ENCODE results near the gene PTPN9. TPM values are rescaled to one million over a fixed set of nuclear protein-coding genes. Genes with fewer than 3 reads are reported as not detected.

PTPN9 gene
- total RNA-seq, 1 donor from 2014 or later = 35.4 TPM

DNA sequence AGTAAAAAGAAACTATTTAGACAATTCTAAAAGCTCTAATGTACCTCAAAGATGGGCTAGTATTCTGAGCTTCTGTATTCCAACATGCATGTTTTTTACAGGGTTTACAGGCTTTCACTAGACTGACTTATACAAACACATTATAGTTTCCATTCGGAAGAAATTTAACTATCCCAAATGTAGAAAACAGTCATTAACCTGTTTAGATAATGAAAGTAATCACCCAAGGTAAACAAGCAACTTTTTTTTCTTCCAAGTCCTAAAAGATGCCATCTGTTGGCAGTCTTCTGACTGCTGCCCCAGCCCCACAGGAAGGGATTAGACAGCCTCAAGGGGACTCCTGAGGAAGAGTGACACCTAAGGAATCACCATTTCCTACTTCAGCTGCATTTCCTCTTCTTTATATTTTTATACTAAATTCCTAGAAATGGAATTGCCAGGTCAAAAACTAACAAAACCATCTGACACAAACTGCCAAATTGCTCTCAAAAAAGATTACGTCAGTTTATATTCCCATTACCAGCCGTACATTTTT is 153.1 kb downstream of the PTPN9 start:
- DNase-seq (ENCODE audit: low spot score) = no peak

DNA sequence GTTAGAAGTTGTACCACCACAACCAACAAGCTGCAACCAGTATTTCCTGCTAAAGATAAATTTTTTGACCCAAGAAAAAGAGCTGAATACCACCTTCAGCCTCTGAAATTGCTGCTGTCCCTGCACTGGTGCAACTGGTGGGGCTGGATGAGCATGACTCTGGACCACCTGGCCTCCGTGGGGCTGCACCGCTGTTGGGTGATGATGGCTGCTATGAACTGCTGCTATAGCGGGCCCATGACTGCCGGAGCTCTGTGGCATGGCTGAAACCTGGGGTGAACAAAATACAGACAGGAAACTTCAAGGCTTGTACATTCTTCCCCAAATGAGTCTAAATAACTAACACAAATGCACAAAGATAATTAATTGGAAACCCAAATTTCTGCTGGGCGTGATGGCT is 156.6 kb downstream of the PTPN9 start:
- DNase-seq (ENCODE audit: low spot score) = no peak

DNA sequence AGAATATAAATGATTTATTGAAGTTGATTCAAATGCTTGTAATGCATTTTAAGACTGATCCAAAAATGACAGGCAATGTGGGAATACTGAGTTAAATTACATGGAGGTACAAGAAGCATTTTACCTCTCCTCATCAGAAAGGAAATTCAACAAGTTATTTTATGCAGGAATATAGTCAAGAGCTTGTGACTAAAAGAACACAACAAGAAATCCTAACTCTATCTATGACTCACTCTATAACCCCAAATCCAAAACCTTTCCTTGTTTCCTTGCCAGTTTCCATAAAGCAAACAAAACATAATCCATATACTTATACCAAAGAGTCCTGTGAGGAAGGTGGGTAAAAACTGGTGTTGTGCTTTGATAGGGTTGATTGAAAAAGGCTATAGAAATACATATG is 158.4 kb downstream of the PTPN9 start:
- no peak for DNase-seq (ENCODE audit: low spot score)

DNA sequence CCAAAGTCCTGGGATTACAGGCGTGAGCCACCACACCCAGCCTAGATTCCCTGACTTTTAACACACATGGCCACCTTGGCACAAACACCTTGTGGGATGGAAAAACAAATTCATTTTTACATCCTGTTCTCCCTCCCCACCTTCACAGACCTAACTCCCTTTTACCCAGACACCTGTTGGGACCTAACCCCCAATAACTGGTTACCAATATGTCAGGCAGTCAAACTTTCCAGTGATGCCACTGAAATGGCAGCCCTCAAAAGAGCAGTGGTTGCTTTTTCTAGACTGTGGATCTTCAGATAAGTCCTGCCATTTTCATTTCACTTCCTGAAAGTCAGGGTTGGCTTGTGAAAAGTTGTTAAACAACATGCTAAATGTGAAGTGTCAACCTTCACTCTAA is 162.5 kb downstream of the PTPN9 start:
- no peak for DNase-seq (ENCODE audit: low spot score)

Other genes starting within 250 kb of the PTPN9 start
- gene COMMD4, start 243.3 kb downstream of the PTPN9 start, total RNA-seq = 57.6 TPM
- gene NEIL1, start 232.3 kb downstream of the PTPN9 start, total RNA-seq = 67.7 TPM
- 229 TPM for gene MAN2C1, start 210.7 kb downstream of the PTPN9 start, total RNA-seq
- gene SIN3A, start 127.6 kb downstream of the PTPN9 start, total RNA-seq = 65.5 TPM
- 23.3 TPM for gene SNUPN, start 46.4 kb upstream of the PTPN9 start, total RNA-seq
- 66.3 TPM for gene IMP3, start 60.9 kb upstream of the PTPN9 start, total RNA-seq
- gene SNX33, start 68.6 kb upstream of the PTPN9 start, total RNA-seq = 51.3 TPM
- gene CSPG4, start 133.5 kb upstream of the PTPN9 start, total RNA-seq = 20.5 TPM

Measured in mucosa of gallbladder (tissue), 1 donor.